ENCODE results near the gene INSIG1.

DNA sequence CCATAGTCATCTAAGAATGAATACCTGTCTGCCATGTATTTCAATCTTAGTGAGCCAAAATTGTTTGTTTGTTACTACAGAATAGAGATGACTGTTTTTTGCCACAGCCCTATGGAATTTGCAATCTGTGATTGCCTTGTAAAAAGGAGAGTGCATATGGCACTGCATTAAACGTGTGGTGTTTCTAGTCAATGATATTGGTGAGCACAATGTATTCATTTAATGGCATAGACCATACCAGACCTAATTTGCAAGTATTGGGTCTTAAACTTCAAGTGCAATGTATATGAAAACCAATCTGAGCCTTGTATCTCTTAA lies 11.3 kb downstream of the INSIG1 start:
- TF ChIP-seq POLR2A (IDR thresholded peaks at IDR 0.05) (no peak), CTCF (IDR thresholded peaks at IDR 0.05) (no peak)

Measured in adrenal gland (tissue), 5 donors.